ENCODE measurements around the gene PRR30.

The PRR30 gene

DNA sequence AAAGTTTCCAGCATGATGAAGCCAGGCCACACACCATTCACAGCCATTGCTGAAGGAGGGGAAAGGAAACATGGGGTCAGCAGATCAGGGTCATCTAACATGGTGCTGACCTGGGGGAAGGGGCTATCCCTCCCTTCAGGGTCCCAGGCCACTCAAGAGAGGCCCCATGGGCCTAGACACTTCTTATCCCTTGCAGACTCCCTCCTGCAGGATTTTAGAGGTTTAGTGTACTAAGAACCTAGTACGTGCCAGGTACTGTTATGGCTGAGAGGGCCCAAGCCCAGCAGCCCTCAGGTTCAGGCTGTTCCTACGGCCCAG lies 43.8 kb downstream of the PRR30 start:
- Histone ChIP-seq H3K27me3 (ENCODE audit: insufficient read depth, low read length) (no peaks in the 10 kb centered on the region), H3K4me3 (ENCODE audit: low read depth, low read length) (no peak overlapping the region), H3K4me1 (ENCODE audit: control insufficient read depth, insufficient read depth, low read length, unreplicated experiment) (peaks cover 7% of the 10 kb centered on the region), H3K79me2 (ENCODE audit: control insufficient read depth, insufficient read depth, low read length, unreplicated experiment) (no peaks in the 10 kb centered on the region), H3K27ac (ENCODE audit: low read depth, low read length) (no peak overlapping the region), H3K36me3 (ENCODE audit: insufficient read depth, low read length) (no peaks in the 10 kb centered on the region), H2AFZ (ENCODE audit: low read length, unreplicated experiment) (no peak overlapping the region)

DNA sequence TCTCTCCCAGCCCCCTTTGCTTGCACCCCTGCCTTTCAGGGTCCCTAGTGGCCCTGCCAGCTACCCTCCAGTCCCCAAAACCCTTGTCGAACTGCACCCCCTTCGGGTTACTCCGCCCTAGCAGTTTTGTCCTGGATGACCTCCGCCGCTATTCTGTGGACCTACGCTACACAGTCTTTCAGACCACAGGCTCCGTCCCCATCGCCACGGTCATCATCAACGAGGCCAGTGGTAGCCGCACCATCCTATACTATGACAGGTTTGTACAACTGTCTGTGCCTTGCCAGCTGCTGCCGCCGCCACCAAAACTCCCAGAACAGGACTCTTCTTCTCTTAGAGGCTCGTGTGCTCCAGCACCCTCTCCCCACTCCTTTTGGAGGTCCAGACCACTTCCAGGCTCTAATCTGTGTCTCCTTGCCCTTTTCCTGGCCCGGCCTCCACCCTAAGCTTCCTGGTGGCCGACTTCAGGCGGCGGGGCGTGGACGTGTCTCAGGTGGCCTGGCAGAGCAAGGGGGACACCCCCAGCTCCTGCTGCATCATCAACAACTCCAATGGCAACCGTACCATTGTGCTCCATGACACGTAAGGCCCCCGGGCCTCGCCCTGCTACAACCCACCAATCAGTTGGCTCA lies 44.7 kb downstream of the PRR30 start:
- Histone ChIP-seq H3K4me1 (ENCODE audit: control insufficient read depth, insufficient read depth, low read length, unreplicated experiment) (peaks cover 7% of the 10 kb centered on the region), H3K79me2 (ENCODE audit: control insufficient read depth, insufficient read depth, low read length, unreplicated experiment) (no peaks in the 10 kb centered on the region), H3K27me3 (ENCODE audit: insufficient read depth, low read length) (no peaks in the 10 kb centered on the region), H3K4me3 (ENCODE audit: low read depth, low read length) (no peak overlapping the region), H2AFZ (ENCODE audit: low read length, unreplicated experiment) (no peak overlapping the region), H3K36me3 (ENCODE audit: insufficient read depth, low read length) (no peaks in the 10 kb centered on the region), H3K27ac (ENCODE audit: low read depth, low read length) (no peak overlapping the region)

DNA sequence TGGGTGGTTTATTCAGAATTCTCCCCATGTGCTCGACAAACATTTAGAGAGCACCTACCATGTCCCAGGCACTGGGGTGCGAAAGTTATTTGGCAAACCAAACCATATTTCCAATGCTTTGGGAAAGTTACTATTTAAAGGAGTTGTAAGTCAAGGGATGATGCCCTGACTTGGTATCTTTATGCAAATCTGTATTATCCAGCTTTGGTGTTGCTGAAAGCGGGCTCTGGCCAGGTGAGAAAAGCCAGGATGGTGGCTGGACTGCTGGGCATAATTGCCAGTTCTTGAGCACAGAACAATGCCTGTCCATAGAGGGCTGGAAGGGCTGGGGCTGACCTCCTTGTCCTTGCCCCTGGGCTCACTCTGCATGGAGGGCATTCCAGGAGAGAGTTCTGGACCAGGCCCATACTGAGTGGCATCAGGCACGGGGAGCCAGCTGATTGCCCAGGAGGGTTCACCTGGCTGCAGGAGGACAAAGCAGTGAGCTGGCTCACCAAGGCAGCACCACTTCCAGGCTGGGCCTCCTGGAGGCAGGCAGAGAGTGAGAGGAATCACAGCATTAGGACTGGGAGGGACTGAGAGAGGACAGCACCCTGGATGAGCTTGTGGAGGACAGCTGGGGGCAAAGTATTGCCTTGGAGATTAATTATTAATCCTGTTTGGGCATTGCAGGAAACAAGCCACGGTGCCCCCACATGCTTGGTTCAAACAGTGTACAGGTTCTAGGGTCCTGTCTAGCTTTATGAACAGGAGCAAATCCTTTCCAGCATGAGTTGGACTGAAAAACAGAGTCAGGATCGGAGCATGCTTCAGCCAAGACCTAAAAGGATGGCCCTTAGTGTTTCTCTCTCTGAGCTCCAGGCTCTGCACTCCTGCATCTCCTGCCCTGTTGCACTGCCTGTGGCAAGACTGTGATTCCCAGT lies 45.5 kb downstream of the PRR30 start:
- no peak overlapping the region for H3K27ac ChIP-seq (ENCODE audit: low read depth, low read length)
- no peaks in the 10 kb centered on the region for H3K27me3 ChIP-seq (ENCODE audit: insufficient read depth, low read length)
- peaks cover 7% of the 10 kb centered on the region for H3K4me1 ChIP-seq (ENCODE audit: control insufficient read depth, insufficient read depth, low read length, unreplicated experiment)
- no peak overlapping the region for H2AFZ ChIP-seq (ENCODE audit: low read length, unreplicated experiment)
- no peak overlapping the region for H3K4me3 ChIP-seq (ENCODE audit: low read depth, low read length)
- H3K79me2 ChIP-seq (ENCODE audit: control insufficient read depth, insufficient read depth, low read length, unreplicated experiment) = no peaks in the 10 kb centered on the region
- no peaks in the 10 kb centered on the region for H3K36me3 ChIP-seq (ENCODE audit: insufficient read depth, low read length)

DNA sequence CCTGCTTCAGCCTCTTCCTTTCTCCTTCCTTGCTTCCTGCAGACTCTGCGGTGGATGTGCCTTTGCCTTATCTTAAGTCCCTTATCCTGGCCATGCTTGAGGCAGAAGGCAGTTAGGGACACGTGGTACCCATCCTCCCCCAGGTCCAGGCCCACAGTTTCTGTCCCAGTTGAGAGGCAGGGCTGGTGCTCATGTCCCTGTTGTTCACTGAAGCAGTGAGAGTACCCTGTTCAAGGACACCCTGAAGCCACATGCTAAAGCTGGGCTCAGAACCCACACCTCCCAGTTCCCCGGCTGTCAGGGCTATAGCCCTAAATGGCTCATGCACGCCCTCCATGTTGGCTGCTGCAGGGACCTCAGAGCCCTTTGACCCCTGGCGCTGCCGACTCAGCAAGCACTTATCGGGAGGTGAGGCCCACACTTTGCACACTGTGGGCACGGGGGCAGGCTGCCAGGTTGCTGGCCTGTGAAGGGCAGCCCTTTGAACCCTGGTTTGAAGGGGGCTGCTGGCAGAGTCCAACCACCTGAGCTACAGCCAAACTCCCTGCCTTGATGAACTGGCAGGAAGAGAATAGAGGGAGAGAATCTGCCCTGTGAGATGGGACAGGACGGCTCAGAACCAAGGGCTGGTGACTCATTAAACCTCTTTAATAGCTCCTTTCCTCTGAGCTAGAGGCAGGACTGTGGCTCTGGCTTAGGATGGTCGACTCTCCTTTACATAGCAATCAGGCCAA lies 46.3 kb downstream of the PRR30 start:
- H3K27ac ChIP-seq (ENCODE audit: low read depth, low read length) = no peak overlapping the region
- H2AFZ ChIP-seq (ENCODE audit: low read length, unreplicated experiment) = no peak overlapping the region
- H3K27me3 ChIP-seq (ENCODE audit: insufficient read depth, low read length) = no peaks in the 10 kb centered on the region
- peaks cover 7% of the 10 kb centered on the region for H3K4me1 ChIP-seq (ENCODE audit: control insufficient read depth, insufficient read depth, low read length, unreplicated experiment)
- H3K36me3 ChIP-seq (ENCODE audit: insufficient read depth, low read length) = no peaks in the 10 kb centered on the region
- H3K79me2 ChIP-seq (ENCODE audit: control insufficient read depth, insufficient read depth, low read length, unreplicated experiment) = no peaks in the 10 kb centered on the region
- no peak overlapping the region for H3K4me3 ChIP-seq (ENCODE audit: low read depth, low read length)

DNA sequence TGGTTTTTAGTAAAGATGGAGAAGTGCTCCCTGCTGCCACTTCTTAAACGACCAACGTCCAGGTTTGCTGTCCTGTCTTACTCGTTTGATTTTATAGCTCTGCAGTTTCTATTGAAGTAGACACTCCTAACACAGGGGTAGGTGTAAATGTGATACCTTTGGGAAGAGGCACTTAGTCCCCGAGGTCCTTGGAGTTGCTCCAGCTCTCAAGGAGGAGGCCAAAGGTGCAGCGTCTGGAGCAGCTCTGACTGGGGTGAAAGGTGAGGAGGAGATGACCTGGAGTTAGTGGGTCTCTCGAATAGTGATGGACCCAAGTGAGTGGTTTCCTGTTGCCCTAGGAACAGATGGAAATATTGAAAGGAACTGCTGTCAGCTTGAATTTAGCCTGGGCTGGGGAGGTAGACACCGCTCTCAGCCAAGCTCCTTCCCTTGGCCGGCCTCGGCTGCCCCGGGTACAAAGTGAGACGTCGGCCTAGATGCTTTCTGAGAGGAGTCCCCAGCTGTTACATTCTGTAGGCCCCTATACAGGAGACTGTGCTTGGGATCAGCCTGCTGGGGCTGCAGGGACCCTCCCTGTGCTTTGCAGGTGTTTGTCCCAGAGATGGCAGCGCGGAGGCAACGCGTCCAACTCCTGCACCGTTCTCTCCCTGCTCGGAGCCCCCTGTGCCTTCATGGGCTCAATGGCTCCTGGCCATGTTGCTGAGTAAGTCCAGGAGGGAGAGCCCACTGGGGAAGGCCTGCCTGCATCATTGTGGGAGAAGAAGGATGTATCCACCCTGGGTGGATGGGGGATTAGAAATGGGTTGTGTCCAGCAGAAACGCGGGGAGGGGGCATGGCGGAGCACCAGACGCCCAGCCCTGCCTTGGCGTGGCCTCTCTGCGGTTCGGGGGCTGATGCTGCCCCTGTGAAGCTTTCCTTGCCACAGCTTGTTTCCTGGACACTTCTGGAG lies 47.2 kb downstream of the PRR30 start:
- no peak overlapping the region for H2AFZ ChIP-seq (ENCODE audit: low read length, unreplicated experiment)
- no peaks in the 10 kb centered on the region for H3K79me2 ChIP-seq (ENCODE audit: control insufficient read depth, insufficient read depth, low read length, unreplicated experiment)
- no peaks in the 10 kb centered on the region for H3K36me3 ChIP-seq (ENCODE audit: insufficient read depth, low read length)
- no peaks in the 10 kb centered on the region for H3K27me3 ChIP-seq (ENCODE audit: insufficient read depth, low read length)
- no peak overlapping the region for H3K4me3 ChIP-seq (ENCODE audit: low read depth, low read length)
- H3K27ac ChIP-seq (ENCODE audit: low read depth, low read length) = no peak overlapping the region
- peaks cover 7% of the 10 kb centered on the region for H3K4me1 ChIP-seq (ENCODE audit: control insufficient read depth, insufficient read depth, low read length, unreplicated experiment)

DNA sequence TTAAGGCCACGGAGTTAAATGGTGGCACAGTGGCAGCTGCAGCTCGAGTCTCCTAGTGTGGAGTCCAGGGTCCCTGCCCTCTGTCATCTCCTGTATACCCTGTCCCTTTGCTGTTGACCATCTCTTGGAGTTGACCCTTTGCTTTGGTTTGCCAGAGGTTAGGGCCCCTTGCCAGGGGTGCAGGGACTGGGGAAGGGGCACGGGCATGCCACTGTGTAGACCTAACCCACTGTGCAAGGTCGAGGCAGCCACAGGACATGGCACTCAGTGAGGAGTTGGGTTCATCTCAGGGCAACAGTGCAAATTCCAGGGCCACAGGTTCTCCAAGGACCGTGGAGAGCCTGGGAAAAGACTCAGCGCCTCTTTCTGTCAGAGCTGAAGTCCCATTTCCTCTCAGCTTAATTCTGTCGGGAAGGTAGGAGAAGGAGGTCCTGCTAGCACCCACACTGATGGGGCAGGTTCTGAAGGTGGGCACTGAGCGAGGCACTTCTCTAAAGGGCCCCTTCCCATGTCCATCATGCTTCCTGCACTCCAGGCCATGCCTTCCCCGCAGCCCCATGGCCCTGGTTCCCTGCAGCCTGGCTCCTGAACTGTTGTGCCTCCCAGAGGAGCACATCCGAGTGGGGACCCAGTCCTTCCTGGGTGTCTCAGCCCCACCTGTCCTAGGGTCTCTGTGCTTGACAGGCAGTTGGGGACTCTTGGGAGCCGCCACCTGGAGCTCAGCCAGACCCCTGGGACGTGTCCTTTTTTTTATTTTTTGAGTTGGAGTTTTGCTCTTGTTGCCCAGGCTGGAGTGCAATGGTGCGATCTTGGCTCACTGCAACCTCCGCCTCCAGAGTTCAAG lies 49.9 kb downstream of the PRR30 start:
- Histone ChIP-seq H3K27ac (ENCODE audit: low read depth, low read length) (no peak overlapping the region), H2AFZ (ENCODE audit: low read length, unreplicated experiment) (no peak overlapping the region), H3K36me3 (ENCODE audit: insufficient read depth, low read length) (no peaks in the 10 kb centered on the region), H3K79me2 (ENCODE audit: control insufficient read depth, insufficient read depth, low read length, unreplicated experiment) (no peaks in the 10 kb centered on the region), H3K27me3 (ENCODE audit: insufficient read depth, low read length) (no peaks in the 10 kb centered on the region), H3K4me3 (ENCODE audit: low read depth, low read length) (no peak overlapping the region), H3K4me1 (ENCODE audit: control insufficient read depth, insufficient read depth, low read length, unreplicated experiment) (no peaks in the 10 kb centered on the region)

DNA sequence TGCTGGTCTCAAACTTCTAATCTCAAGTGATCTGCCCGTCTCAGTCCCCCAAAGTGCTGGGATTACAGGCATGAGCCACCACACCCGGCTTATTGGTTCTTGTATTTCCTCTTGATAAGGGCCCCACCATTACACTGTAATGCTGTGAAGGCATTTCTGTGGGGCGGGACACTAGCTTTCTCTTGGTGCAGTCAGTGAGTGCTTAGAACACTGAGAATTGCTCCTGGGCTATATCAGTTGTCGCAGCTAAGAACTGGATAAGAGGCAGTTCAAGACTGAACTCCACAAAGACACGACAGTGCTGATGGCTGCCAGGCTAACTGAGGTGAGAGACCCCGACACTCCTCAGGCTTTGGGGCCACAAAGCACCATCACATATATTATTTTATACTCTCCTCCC lies 50.6 kb downstream of the PRR30 start:
- H3K27me3 ChIP-seq (ENCODE audit: insufficient read depth, low read length) = no peaks in the 10 kb centered on the region
- no peaks in the 10 kb centered on the region for H3K36me3 ChIP-seq (ENCODE audit: insufficient read depth, low read length)
- no peak overlapping the region for H3K27ac ChIP-seq (ENCODE audit: low read depth, low read length)
- H2AFZ ChIP-seq (ENCODE audit: low read length, unreplicated experiment) = no peak overlapping the region
- H3K4me1 ChIP-seq (ENCODE audit: control insufficient read depth, insufficient read depth, low read length, unreplicated experiment) = no peaks in the 10 kb centered on the region
- no peaks in the 10 kb centered on the region for H3K79me2 ChIP-seq (ENCODE audit: control insufficient read depth, insufficient read depth, low read length, unreplicated experiment)
- no peak overlapping the region for H3K4me3 ChIP-seq (ENCODE audit: low read depth, low read length)

DNA sequence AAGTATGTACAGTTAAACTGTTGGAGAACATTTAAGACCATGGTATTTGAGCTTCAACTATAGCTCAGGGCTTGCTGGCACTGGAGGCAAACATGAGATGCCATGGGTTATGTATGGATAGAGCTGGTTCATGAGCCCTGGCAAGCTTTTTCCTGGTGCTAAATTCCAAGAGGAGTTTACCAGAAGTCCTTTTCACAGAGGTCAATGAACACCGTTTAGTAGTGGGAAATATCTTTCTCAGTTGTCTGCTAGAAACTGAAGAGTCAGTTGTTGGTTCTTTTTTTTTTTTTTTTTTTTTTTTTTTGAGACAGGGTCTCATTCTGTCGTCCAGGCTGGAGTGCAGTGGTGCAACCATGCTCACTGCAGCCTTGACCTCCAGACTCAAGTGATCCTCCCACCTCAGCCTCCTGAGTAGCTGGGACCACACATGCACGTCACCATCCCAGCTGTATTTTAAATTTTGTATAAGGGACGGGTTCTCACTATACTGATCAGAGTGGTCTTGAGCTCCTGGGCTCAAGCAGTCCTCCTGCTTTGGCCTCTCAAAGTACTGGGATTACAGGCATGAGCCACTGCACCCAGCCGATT lies 51.3 kb downstream of the PRR30 start:
- H3K27me3 ChIP-seq (ENCODE audit: insufficient read depth, low read length) = no peaks in the 10 kb centered on the region
- no peak overlapping the region for H3K4me3 ChIP-seq (ENCODE audit: low read depth, low read length)
- no peaks in the 10 kb centered on the region for H3K4me1 ChIP-seq (ENCODE audit: control insufficient read depth, insufficient read depth, low read length, unreplicated experiment)
- H3K79me2 ChIP-seq (ENCODE audit: control insufficient read depth, insufficient read depth, low read length, unreplicated experiment) = no peaks in the 10 kb centered on the region
- no peak overlapping the region for H3K27ac ChIP-seq (ENCODE audit: low read depth, low read length)
- no peak overlapping the region for H2AFZ ChIP-seq (ENCODE audit: low read length, unreplicated experiment)
- no peaks in the 10 kb centered on the region for H3K36me3 ChIP-seq (ENCODE audit: insufficient read depth, low read length)

Data from ACC112 (cell line).